Stimulated activated CD4-positive, alpha-beta T cell treated with anti-CD3 and anti-CD28 coated beads, Interleukin-1b, Interleukin-23, amount 100 ng/mL, for 24 hours (primary cell): Measurements from ENCODE around the gene ADCY2.

Experiments
- DNase-seq, 4 experiments: peaks; one replicate each; pipeline ENCODE4 v3.0.0-alpha.2; 2020; ENCODE audit warnings: low read depth in 4 of 4, low spot score in 1 of 4

Gene ADCY2

GRCh38 chr5:7659420-7659819 lies 263.5 kb downstream of the ADCY2 start:
- no peak for DNase-seq

- no peak for DNase-seq
These were observed 266.4 kb downstream of the ADCY2 start for GRCh38 chr5:7662289-7662688.

GRCh38 chr5:7663808-7664207 lies 267.9 kb downstream of the ADCY2 start:
- DNase-seq = no peak

- DNase-seq = no peak
These were observed 268.3 kb downstream of the ADCY2 start for GRCh38 chr5:7664208-7664607.

GRCh38 chr5:7667216-7667767 lies 271.4 kb downstream of the ADCY2 start:
- DNase-seq = no peak

- no peak for DNase-seq
These were observed 272.2 kb downstream of the ADCY2 start for GRCh38 chr5:7668161-7668560.

- no peak for DNase-seq
These were observed 272.7 kb downstream of the ADCY2 start for GRCh38 chr5:7668627-7669026.

- DNase-seq = no peak
These were observed 275.5 kb downstream of the ADCY2 start for GRCh38 chr5:7671381-7671993.

GRCh38 chr5:7673658-7674057 lies 277.7 kb downstream of the ADCY2 start:
- no peak for DNase-seq

GRCh38 chr5:7676455-7676854 lies 280.5 kb downstream of the ADCY2 start:
- DNase-seq = no peak

GRCh38 chr5:7678030-7678429 lies 282.1 kb downstream of the ADCY2 start:
- no peak for DNase-seq

GRCh38 chr5:7679663-7680062 lies 283.7 kb downstream of the ADCY2 start:
- DNase-seq = no peak

GRCh38 chr5:7680260-7680659 lies 284.3 kb downstream of the ADCY2 start:
- no peak for DNase-seq

GRCh38 chr5:7682379-7682778 lies 286.4 kb downstream of the ADCY2 start:
- no peak for DNase-seq

- DNase-seq = no peak
These were observed 287.8 kb downstream of the ADCY2 start for GRCh38 chr5:7683753-7684152.

GRCh38 chr5:7684826-7685225 lies 288.9 kb downstream of the ADCY2 start:
- DNase-seq = no peak

- no peak for DNase-seq
These were observed 290.9 kb downstream of the ADCY2 start for GRCh38 chr5:7686794-7687193.

- DNase-seq = no peak
These were observed 294.6 kb downstream of the ADCY2 start for GRCh38 chr5:7690557-7690956.

GRCh38 chr5:7705261-7705660 lies 309.3 kb downstream of the ADCY2 start:
- DNase-seq = no peak

GRCh38 chr5:7705736-7706135 lies 309.8 kb downstream of the ADCY2 start:
- DNase-seq = no peak

- DNase-seq = no peak
These were observed 310.3 kb downstream of the ADCY2 start for GRCh38 chr5:7706256-7706655.

GRCh38 chr5:7714119-7714518 lies 318.2 kb downstream of the ADCY2 start:
- no peak for DNase-seq

- no peak for DNase-seq
These were observed 318.8 kb downstream of the ADCY2 start for GRCh38 chr5:7714697-7715096.
